Measurements from ENCODE around the gene OS9. TPM values are rescaled to one million over a fixed set of nuclear protein-coding genes. Genes with fewer than 3 reads are reported as not detected.

OS9 gene
- total and polyA plus RNA-seq, 9 of the 15 experiments (the other 6 are each of a cell fraction or from before 2014, with no cell fraction given) = 4.6 to 105 (median 89.5) TPM

DNA sequence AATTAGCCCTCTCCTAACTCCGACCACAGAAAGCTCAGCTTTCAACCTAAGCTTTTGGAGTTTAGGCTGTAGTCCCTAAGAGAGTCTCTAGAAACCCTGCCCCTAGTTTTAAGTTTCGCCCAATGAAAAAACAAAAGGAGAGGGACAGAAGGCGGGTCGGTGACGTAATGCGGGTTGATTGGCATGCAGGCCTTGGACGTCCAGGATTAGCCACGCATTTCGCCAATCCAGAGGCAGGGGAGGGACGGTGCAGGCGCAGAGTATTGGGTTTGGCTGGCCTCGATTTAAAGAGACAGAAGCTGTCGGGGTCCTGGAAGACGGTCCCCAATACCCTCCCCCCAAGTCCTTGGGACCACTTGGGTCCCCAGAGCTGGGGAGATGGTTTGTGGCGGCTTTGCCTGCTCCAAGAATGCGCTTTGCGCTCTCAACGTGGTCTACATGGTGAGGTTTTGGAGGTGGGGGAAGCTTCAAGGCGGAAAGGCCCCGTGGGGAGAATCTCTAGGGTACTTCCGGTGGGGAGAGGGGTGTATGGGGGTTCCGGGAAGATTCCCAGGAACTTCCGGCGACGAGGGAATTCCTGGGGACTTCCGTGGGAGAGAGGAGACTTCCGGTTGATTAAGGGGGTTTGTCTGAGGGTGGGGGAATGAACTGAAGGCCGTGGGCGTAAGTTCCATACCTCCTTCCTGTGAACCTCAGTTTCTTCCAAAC lies 51.0 kb downstream of the OS9 start, which contains the start of gene TSPAN31 (continued):
- TF ChIP-seq, protein P1, sequence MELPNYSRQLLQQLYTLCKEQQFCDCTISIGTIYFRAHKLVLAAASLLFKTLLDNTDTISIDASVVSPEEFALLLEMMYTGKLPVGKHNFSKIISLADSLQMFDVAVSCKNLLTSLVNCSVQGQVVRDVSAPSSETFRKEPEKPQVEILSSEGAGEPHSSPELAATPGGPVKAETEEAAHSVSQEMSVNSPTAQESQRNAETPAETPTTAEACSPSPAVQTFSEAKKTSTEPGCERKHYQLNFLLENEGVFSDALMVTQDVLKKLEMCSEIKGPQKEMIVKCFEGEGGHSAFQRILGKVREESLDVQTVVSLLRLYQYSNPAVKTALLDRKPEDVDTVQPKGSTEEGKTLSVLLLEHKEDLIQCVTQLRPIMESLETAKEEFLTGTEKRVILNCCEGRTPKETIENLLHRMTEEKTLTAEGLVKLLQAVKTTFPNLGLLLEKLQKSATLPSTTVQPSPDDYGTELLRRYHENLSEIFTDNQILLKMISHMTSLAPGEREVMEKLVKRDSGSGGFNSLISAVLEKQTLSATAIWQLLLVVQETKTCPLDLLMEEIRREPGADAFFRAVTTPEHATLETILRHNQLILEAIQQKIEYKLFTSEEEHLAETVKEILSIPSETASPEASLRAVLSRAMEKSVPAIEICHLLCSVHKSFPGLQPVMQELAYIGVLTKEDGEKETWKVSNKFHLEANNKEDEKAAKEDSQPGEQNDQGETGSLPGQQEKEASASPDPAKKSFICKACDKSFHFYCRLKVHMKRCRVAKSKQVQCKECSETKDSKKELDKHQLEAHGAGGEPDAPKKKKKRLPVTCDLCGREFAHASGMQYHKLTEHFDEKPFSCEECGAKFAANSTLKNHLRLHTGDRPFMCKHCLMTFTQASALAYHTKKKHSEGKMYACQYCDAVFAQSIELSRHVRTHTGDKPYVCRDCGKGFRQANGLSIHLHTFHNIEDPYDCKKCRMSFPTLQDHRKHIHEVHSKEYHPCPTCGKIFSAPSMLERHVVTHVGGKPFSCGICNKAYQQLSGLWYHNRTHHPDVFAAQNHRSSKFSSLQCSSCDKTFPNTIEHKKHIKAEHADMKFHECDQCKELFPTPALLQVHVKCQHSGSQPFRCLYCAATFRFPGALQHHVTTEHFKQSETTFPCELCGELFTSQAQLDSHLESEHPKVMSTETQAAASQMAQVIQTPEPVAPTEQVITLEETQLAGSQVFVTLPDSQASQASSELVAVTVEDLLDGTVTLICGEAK (IDR thresholded peaks at IDR 0.05) = peak; percentile 89
- TF ChIP-seq, protein P1 (CRISPR knock-in tag; IDR thresholded peaks at IDR 0.05) = no peak
- TF ChIP-seq, protein P2, sequence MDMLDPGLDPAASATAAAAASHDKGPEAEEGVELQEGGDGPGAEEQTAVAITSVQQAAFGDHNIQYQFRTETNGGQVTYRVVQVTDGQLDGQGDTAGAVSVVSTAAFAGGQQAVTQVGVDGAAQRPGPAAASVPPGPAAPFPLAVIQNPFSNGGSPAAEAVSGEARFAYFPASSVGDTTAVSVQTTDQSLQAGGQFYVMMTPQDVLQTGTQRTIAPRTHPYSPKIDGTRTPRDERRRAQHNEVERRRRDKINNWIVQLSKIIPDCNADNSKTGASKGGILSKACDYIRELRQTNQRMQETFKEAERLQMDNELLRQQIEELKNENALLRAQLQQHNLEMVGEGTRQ (CRISPR knock-in tag; IDR thresholded peaks at IDR 0.05) = no peak
- TF ChIP-seq C11orf30 (IDR thresholded peaks at IDR 0.05; ENCODE audit: low read depth) (no peak; the same call in 1 of the 2 replicates), EP400 (IDR thresholded peaks at IDR 0.05) (peak; percentile 41), ZNF175 (CRISPR knock-in tag; IDR thresholded peaks at IDR 0.05; ENCODE audit: low read depth) (0 out of 2 replicates have a peak, but pooled peaks have one; percentile 45), NRF1 (conservative IDR thresholded peaks at IDR 0.05 in 1 of 2, IDR thresholded peaks at IDR 0.05 in 1 of 2) (peak; percentile 85 to 88), ZNF282 (CRISPR knock-in tag; IDR thresholded peaks at IDR 0.05) (no peak), NR4A1 (CRISPR knock-in tag; IDR thresholded peaks at IDR 0.05) (no peak), NR4A1 (tag; IDR thresholded peaks at IDR 0.05) (no peak), COPS2 (conservative IDR thresholded peaks at IDR 0.05) (no peak), POLR2A (conservative IDR thresholded peaks at IDR 0.05) (peak; percentile 85)
- TF ChIP-seq, protein P3, sequence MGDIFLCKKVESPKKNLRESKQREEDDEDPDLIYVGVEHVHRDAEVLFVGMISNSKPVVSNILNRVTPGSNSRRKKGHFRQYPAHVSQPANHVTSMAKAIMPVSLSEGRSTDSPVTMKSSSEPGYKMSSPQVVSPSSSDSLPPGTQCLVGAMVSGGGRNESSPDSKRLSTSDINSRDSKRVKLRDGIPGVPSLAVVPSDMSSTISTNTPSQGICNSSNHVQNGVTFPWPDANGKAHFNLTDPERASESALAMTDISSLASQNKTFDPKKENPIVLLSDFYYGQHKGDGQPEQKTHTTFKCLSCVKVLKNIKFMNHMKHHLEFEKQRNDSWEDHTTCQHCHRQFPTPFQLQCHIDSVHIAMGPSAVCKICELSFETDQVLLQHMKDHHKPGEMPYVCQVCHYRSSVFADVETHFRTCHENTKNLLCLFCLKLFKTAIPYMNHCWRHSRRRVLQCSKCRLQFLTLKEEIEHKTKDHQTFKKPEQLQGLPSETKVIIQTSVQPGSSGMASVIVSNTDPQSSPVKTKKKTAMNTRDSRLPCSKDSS (IDR thresholded peaks at IDR 0.05; ENCODE audit: low read depth, partially characterized antibody) = no peak
